ENCODE results near the gene FUBP1. TPM values are rescaled to one million over a fixed set of nuclear protein-coding genes. Genes with fewer than 3 reads are reported as not detected.

Gene FUBP1
- polyA plus RNA-seq, 10 donors, result 124 to 222 (median 175) TPM

Other genes starting within 250 kb of the FUBP1 start
- gene USP33, start 219.2 kb downstream of the FUBP1 start, polyA plus RNA-seq (ENCODE audit: insufficient read length in 10 of 10), result 10 to 100 TPM; 25.5 to 48.0 (median 36.4) TPM
- gene MIGA1, start 199.4 kb downstream of the FUBP1 start, polyA plus RNA-seq (ENCODE audit: insufficient read length in 10 of 10), result 10 to 100 TPM in 6 of 10 donors, 1 to 10 TPM in 4; 7.7 to 14.8 (median 11.0) TPM
- 100 to 1,000 TPM; 156 to 388 (median 225) TPM for gene NEXN, start 90.4 kb downstream of the FUBP1 start, polyA plus RNA-seq (ENCODE audit: insufficient read length in 10 of 10)
- 10 to 100 TPM; 56.4 to 95.7 (median 76.8) TPM for gene DNAJB4, start 25.9 kb upstream of the FUBP1 start, polyA plus RNA-seq (ENCODE audit: insufficient read length in 10 of 10)
- 1 to 10 TPM in 7 of 10 donors, under 1 TPM in 3; 0.85 to 2.2 (median 1.3) TPM for gene GIPC2, start 66.9 kb upstream of the FUBP1 start, polyA plus RNA-seq (ENCODE audit: insufficient read length in 10 of 10)